RWPE1 (cell line): ENCODE data around the gene PRKCD.

Source experiments
- CTCF ChIA-PET: fragments of 350-600 bp; sonication (Branson Sonifier 250); formaldehyde crosslinking; extraction: SDS; loops from one replicate; lab custom pipeline; 2021; lab: Yijun Ruan, JAX
- POLR2A ChIA-PET: fragments of 400-600 bp; formaldehyde crosslinking; extraction: SDS; loops from one replicate; lab custom pipeline; 2020; ENCODE audit warnings: antibody characterized with exemption; ENCODE audit not compliant: low non-redundant PET; lab: Yijun Ruan, JAX
- DNase-seq: peaks from one replicate; pipeline ENCODE4 v3.0.0; 2012; ENCODE audit warnings: low spot score
- H3K27ac ChIP-seq: fragments of 450-650 bp; 2 replicates; pipeline ENCODE4 v1.5.1; 2017
- CTCF ChIP-seq: fragments of 450-650 bp; conservative IDR thresholded peaks from 2 replicates; pipeline ENCODE4 v1.5.1; 2017; ENCODE audit warnings: low read depth, mild to moderate bottlenecking

The PRKCD gene

DNA sequence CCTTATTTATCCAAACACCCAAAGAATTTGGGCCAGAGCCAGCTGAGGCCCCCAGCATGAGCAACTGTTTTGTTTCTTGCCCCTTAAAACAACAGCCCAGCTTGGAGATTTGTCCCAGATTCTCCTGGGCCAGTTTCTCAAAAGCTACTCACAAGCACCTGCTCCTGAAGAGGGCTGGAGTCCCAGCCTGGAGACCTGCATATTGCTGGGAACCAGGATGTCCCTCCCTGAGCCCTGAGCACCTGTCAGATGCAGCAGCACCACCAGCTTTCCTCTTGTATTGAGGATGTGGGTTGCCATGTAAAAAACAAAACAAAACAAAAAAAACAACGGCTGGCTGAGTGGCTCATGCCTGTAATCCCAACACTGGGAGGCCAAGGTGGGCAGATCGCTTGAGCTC lies 23.8 kb upstream of the PRKCD start:
- ChIA-PET CTCF (no interaction called here), POLR2A (no interaction called here)
- H3K27ac ChIP-seq = no peak overlapping the region
- DNase-seq = no peak
- no peak for TF ChIP-seq CTCF

- no peak for DNase-seq
- ChIA-PET POLR2A (no interaction called here), CTCF (no interaction called here)
- no peak overlapping the region for H3K27ac ChIP-seq
- no peak for TF ChIP-seq CTCF
These were observed 23.1 kb upstream of the PRKCD start for GRCh38 chr3:53137835-53138446.

- DNase-seq = no peak
- POLR2A ChIA-PET = no interaction called here
- CTCF ChIA-PET = no interaction called here
- no peak overlapping the region for H3K27ac ChIP-seq
- no peak for TF ChIP-seq CTCF
These were observed 20.8 kb upstream of the PRKCD start for GRCh38 chr3:53139906-53140846.

DNA sequence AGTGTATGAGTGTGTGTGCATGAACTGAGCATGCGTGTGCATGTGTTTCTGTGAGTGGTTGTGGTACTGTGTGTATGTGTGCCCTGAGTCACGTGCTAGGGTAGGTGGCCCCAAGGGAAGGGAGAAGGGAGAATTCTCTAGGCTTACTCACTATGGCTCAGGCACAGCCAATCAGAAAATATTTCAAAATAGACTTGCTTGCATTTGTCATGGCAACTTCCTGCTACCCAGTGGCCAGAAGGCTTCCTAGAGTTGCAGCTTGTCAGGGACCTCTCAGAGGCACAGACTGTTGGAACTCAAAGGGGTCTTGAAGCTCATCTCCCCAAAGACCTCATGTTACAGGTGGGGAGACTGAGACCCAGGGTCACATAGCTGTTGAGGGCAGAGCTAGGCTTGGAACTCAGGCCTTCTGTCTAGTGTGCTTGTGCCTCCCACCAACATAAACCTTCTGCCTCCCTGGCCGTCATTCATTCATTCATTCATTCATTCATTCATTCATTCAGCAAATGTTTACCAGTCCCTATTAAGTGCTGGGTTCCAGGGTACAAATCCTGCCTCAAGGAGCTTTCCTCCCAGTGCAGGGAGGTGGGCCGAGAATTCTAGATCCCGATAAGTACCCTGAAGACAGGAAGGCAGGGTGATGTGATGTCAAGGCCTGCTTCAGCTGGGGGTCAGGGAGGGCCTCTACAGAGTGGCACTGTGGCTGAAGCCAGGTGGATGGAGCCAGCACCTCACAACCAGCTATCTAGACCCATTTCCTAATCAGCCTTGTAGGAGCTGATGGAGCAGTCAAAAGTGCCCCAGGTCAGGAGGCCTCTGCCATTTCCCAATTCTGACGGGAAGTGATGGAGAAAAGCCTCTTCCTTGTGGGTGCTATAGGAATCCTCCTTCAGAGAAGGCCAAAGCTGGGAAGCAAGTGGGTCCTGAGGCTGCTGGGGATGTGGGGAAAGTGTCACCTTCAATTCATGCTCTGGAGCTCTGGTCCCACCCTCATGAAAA lies 19.9 kb upstream of the PRKCD start:
- no peak for DNase-seq
- ChIA-PET POLR2A (no interaction called here), CTCF (no interaction called here)
- TF ChIP-seq CTCF = no peak
- no peak overlapping the region for H3K27ac ChIP-seq

DNA sequence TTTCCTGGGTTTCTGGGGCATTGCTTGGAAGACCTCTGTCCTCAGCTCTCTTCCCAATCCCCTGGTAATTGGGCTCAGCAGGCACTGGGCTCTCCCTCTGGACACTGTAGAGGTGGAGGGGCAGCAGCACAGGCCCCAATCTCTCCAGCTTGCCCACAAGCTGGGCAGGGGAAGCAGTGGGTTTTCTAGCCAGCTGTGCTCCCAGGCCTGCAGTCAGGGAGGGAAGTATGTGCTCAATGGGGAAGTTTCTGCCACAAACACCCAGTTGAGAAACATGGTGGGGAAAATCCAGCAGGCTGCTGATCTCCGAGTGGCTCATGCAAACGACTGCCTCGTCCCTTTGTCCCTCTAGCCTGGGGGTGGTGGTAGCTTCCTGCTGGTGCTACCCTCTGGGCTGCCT lies 18.0 kb upstream of the PRKCD start:
- ChIA-PET CTCF (no interaction called here), POLR2A (no interaction called here)
- TF ChIP-seq CTCF = no peak
- no peak overlapping the region for H3K27ac ChIP-seq
- no peak for DNase-seq

GRCh38 chr3:53144446-53144845 lies 16.6 kb upstream of the PRKCD start:
- ChIA-PET POLR2A (no interaction called here), CTCF (no interaction called here)
- no peak for DNase-seq
- TF ChIP-seq CTCF = no peak
- H3K27ac ChIP-seq = no peak overlapping the region
